ENCODE data around the gene CABP4. TPM values are rescaled to one million over a fixed set of nuclear protein-coding genes. Genes with fewer than 3 reads are reported as not detected.
"Not testable (repeated sequence)": the region's sequence is repeated elsewhere in the genome, so short reads cannot be mapped to it uniquely, and the experiment has no call there.

Gene CABP4
- total RNA-seq, 8 experiments from 2014 or later: 0.16 to 0.62 (median 0.20) TPM; not detected in 1

DNA sequence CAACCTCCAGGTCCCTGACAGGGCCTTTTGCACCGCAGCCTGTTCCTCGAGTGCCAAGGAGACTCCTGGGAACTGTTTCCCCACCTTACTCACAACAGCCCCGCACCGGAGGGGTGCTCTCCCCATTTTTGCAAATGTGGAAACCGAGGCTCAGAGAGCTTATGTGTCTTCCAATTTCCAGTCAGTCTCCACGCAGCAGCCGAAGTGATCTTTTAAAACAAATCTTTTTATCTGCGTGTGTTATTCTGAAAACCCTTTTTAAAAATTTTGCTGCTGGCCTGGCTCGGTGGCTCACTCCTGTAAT is 14.3 kb downstream of the CABP4 start:
- no peak for ATAC-seq (replicated peaks in 6 of 8)
- peak overlapping the region; percentile 86 to 88 for H3K27ac ChIP-seq
- peak overlapping the region; percentile 65 to 82 (median 77) for H3K4me3 ChIP-seq
- 0 to 100% (median 22%) methylated on average over 1 to 9 of the region's 9 CpGs; no CpG with 5 or more reads in 3 of the 10 experiments for WGBS, 10 experiments
- peaks cover 11 to 14% of the 10 kb centered on the region in 2 donors for H3K4me1 ChIP-seq (replicated peaks in 1 of 2)
- in situ Hi-C loops (cut with MboI; ENCODE audit: low pct_unique_long_range_greater_than_20kb in 2 of 9, low sequenced_read_pairs in 9 of 9, unreplicated experiment in 9 of 9): no loop called here

DNA sequence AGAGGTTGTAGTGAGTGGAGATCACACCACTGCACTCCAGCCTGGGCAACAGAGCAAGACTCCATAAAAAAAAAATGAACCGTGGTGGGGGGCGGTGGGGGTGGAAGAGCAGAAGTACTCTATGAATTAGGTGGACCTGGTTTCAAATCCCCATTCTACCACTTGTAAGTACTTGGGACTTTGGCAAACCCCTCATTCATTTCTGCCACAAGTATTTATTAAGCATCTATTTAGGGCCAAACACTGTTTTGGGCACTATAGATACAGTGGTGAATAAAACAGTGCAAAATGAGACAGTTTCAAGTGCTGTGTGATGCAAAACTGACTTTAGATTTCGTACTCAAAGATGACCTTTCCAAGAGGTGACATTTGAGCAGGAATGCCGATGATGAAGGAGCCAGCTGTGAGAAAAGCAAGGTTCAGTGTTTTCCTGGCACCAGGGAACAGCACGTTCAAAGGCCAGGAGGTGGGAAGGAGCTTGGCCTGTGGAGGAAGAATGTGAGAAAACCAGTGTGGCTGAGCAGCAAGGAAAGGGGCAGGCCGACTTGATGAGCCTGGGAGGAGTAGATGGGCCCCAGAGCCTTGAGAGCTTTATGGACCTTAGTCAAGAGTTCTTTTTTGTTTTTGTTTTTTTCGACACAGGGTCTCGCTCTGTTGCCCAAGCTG is 15.3 kb downstream of the CABP4 start:
- in situ Hi-C loops (cut with MboI; ENCODE audit: low pct_unique_long_range_greater_than_20kb in 2 of 9, low sequenced_read_pairs in 9 of 9, unreplicated experiment in 9 of 9): no loop called here
- Histone ChIP-seq H3K4me3 (no peak overlapping the region), H3K27ac (no peak overlapping the region), H3K4me1 (replicated peaks in 1 of 2) (peaks cover 11 to 12% of the 10 kb centered on the region in 2 donors)
- ATAC-seq (replicated peaks in 6 of 8): no peak
- 0 to 100% (median 78%) methylated on average over 1 to 6 of the region's 8 CpGs for WGBS, 10 experiments

DNA sequence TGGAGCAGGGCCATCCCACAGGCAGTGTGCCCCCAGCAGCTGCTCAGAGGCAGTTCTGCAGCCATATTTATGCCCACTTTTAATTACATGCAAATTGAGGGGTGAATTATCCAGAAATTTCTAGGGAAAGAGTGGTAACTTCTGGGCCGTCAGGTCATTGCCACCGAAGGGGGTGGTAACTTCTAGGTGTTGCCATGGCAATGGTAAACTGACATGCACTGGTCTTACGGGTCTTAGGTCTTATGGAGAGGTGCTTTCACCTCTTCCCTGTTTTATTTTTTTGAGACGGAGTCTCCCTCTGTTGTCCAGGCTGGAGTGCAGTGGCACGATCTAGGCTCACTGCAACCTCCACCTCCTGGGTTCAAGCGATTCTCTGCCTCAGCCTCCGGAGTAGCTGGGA is 17.7 kb downstream of the CABP4 start:
- WGBS, 10 experiments: 0 to 86% (median 49%) methylated on average over 1 to 2 of the region's 7 CpGs; no CpG with 5 or more reads in 4 of the 10 experiments
- no peak overlapping the region for H3K4me3 ChIP-seq
- in situ Hi-C loops (cut with MboI; ENCODE audit: low pct_unique_long_range_greater_than_20kb in 2 of 9, low sequenced_read_pairs in 9 of 9, unreplicated experiment in 9 of 9): no loop called here
- no peak for ATAC-seq (replicated peaks in 6 of 8)
- peaks cover 7 to 10% of the 10 kb centered on the region in 2 donors for H3K4me1 ChIP-seq (replicated peaks in 1 of 2)
- H3K27ac ChIP-seq: no peak overlapping the region

DNA sequence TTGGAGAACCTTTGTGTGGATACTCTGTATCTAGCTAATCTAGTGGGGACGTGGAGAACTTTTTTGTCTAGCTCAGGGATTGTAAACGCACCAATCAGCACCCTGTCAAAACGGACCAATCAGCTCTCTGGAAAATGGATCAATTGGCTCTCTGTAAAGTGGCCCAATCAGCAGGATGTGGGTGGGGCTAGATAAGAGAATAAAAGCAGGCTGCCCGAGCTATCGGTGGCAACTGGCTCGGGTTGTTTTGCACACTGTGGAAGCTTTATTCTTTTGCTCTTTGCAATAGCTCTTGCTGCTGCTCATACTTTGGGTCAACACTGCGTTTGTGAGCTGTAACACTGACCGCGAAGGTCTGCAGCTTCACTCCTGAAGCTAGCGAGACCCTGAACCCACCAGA is 21.5 kb downstream of the CABP4 start:
- 21 to 100% (median 85%) methylated on average over 2 to 9 of the region's 10 CpGs; no CpG with 5 or more reads in 2 of the 10 experiments for WGBS, 10 experiments
- ATAC-seq (replicated peaks in 6 of 8): not testable (repeated sequence)
- in situ Hi-C loops (cut with MboI; ENCODE audit: low pct_unique_long_range_greater_than_20kb in 2 of 9, low sequenced_read_pairs in 9 of 9, unreplicated experiment in 9 of 9): loop anchor here in 1 of 9 experiments (25.0 kb wide), 1 partner anchor 89 kb away; the partner anchor contains the start of gene RAD9A

DNA sequence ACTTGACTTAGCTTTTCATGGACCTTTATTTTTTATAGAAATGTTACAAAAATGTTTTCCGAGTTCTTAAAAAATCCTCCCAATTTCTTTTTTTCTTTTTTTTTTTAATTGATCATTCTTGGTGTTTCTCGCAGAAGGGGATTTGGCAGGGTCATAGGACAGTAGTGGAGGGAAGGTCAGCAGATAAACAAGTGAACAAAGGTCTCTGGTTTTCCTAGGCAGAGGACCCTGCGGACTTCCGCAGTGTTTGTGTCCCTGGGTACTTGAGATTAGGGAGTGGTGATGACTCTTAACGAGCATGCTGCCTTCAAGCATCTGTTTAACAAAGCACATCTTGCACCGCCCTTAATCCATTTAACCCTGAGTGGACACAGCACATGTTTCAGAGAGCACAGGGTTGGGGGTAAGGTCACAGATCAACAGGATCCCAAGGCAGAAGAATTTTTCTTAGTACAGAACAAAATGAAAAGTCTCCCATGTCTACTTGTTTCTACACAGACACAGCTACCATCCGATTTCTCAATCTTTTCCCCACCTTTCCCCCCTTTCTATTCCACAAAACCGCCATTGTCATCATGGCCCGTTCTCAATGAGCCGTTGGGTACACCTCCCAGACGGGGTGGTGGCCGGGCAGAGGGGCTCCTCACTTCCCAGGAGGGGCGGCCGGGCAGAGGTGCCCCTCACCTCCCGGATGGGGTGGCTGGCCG is 22.3 kb downstream of the CABP4 start:
- H3K4me3 ChIP-seq; H3K27ac ChIP-seq; H3K4me1 ChIP-seq (replicated peaks in 1 of 2); ATAC-seq (replicated peaks in 6 of 8): not testable (repeated sequence)
- 56 to 100% (median 90%) methylated on average over 1 to 5 of the region's 16 CpGs for WGBS, 10 experiments
- in situ Hi-C loops (cut with MboI; ENCODE audit: low pct_unique_long_range_greater_than_20kb in 2 of 9, low sequenced_read_pairs in 9 of 9, unreplicated experiment in 9 of 9): loop anchor here in 1 of 9 experiments (25.0 kb wide), 1 partner anchor 90 kb away; the partner anchor contains the start of gene RAD9A

More for the DNA sequence above, 21.5 kb downstream of the CABP4 start:
- H3K4me3 ChIP-seq; H3K27ac ChIP-seq; H3K4me1 ChIP-seq (replicated peaks in 1 of 2): not testable (repeated sequence)

DNA sequence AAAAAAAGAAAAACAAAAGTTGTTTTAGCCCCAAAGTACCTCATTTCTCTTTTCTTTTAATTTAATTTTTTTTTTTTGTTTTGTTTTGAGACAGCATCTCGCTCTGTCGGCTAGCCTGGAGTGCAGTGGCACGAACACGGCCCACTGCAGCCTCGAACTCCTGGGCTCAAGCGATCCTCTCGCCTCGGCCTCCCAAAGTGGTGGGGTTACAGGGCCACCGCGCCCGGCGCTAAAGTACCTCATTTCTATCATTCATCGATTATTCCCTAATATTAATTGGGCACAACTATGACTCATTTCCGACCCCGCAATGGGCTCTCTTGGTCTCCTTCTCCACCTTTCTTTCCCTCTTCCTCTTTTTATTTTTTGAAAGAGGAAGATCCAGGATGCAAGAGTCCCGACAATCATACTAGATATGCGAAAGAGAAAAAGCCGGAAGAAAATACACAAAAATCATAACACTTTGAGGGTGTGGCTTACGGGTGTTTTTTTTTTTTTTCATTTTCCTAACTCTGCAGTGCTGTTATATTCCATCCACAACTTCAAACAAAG is 27.2 kb downstream of the CABP4 start:
- H3K27ac ChIP-seq: no peak overlapping the region
- peaks cover 6 to 12% of the 10 kb centered on the region in 2 donors for H3K4me1 ChIP-seq (replicated peaks in 1 of 2)
- WGBS, 10 experiments: 11 to 75% (median 44%) methylated on average over 5 to 18 of the region's 19 CpGs
- H3K4me3 ChIP-seq: peak overlapping the region; percentile 44 to 65 (median 54)
- in situ Hi-C loops (cut with MboI; ENCODE audit: low pct_unique_long_range_greater_than_20kb in 2 of 9, low sequenced_read_pairs in 9 of 9, unreplicated experiment in 9 of 9): loop anchor here in 1 of 9 experiments (25.0 kb wide), 1 partner anchor 95 kb away; the partner anchor contains the start of gene RAD9A
- peak in 3 of 8 experiments; percentile 13 to 26 (median 19) for ATAC-seq (replicated peaks in 6 of 8)

DNA sequence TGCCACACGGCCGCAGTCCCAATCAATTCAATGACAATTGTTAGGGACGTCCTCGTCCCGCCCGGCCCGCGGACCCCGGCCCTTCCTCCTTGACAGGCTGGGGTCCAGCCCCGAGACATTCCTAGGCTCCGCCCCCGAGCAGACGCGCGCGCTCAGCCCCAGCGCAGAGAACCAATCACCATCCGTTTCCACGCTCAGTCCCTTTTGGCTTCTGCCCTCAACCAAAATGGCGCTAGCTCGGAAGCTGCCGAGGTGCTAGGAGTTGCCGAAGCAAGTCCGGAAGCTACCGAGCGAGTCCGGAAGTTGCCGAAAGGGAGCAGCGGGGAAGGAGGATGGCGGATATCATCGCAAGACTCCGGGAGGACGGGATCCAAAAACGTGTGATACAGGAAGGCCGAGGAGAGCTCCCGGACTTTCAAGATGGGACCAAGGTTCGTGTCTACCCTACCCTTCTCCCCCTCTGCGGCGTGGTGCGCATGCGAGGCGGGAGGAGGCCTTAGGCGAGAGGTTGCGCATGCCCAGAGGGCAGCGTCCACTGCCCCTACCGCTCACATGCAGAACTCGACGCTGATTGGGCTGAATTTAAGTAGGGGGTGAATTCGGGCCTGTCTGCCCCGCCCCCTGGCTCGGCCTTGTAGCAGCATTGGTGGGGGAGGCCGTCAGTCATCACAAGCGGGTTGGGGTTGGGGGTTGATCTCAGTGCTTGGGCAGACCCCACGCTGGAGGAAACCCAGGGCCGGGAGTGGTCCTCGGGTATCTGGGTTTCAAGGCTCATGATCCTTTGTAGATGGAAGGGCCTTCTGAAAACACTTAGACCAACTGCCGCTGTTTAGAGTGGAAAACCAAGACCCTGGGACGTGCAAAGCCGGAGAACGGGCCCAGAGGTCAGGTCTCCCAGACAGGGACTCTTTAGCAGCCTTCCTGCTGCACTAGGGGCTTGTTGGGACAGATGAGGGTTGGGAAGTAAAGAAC is 28.0 kb downstream of the CABP4 start, which contains the start of gene AIP:
Gene AIP (plus strand): TSS at position 200 of the 972 bp plus-strand sequence. CDS start 133 bp downstream, at position 333.
- ATAC-seq (replicated peaks in 6 of 8): peak; percentile 90 to 98 (median 92)
- 0 to 40% (median 8%) methylated on average over 1 to 15 of the region's 60 CpGs; no CpG with 5 or more reads in 2 of the 10 experiments for WGBS, 10 experiments
- peaks cover 6 to 12% of the 10 kb centered on the region in 2 donors for H3K4me1 ChIP-seq (replicated peaks in 1 of 2)
- in situ Hi-C loops (cut with MboI; ENCODE audit: low pct_unique_long_range_greater_than_20kb in 2 of 9, low sequenced_read_pairs in 9 of 9, unreplicated experiment in 9 of 9): loop anchor here in 1 of 9 experiments (25.0 kb wide), 1 partner anchor 96 kb away; the partner anchor contains the start of gene RAD9A
- peak within 1 kb of the TSS; percentile 44 to 65 (median 54) for H3K4me3 ChIP-seq
- peak within 1 kb of the TSS; percentile 94 for H3K27ac ChIP-seq

DNA sequence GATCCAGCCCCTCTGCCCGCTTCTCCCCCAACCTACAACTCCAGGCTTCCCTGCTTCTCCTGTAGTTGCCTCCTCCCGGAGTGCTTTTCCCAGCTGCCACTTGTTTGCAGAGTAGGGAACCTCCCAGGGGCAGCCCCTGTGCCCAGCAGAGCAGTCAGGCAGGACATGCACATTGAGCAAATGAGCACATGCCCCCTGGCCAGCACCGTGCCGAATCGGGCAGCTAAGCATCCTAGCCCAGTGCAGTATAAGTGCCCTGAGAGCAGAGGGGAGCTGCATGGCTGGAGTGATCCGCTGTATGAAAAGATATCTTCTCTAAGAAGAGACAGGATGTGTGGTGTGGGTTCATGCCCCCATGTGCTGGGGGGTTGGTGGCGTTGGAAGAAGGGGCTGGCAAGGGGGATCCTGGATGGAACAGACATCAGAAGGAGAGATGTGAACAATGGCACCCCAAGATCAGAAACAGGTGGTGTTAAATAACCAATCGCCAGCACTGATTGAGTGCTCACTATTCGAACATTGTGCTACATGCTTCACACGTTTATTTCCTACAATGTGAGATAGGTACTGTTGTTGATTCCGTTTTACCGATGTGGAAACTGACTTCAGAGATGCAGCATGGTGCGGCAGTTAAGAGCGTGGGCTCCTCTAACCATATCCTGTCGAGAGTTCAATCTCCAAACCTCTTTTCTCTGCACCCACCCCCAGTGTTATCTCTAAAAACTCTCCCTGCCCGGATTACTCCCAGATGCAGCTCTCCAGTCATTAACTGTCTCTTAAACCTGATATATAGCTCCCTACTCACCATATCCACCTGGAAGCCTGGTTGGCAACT is 28.9 kb downstream of the CABP4 start:
- Histone ChIP-seq H3K4me1 (replicated peaks in 1 of 2) (peaks cover 6 to 12% of the 10 kb centered on the region in 2 donors), H3K27ac (peak overlapping the region in 1 of 2 donors; percentile 94), H3K4me3 (peak overlapping the region; percentile 44 to 65 (median 54))
- no peak for ATAC-seq (replicated peaks in 6 of 8)
- WGBS, 10 experiments: 80 to 100% (median 92%) methylated on average over 1 to 9 of the region's 16 CpGs; no CpG with 5 or more reads in 4 of the 10 experiments
- in situ Hi-C loops (cut with MboI; ENCODE audit: low pct_unique_long_range_greater_than_20kb in 2 of 9, low sequenced_read_pairs in 9 of 9, unreplicated experiment in 9 of 9): loop anchor here in 1 of 9 experiments (25.0 kb wide), 1 partner anchor 97 kb away; the partner anchor contains the start of gene RAD9A

DNA sequence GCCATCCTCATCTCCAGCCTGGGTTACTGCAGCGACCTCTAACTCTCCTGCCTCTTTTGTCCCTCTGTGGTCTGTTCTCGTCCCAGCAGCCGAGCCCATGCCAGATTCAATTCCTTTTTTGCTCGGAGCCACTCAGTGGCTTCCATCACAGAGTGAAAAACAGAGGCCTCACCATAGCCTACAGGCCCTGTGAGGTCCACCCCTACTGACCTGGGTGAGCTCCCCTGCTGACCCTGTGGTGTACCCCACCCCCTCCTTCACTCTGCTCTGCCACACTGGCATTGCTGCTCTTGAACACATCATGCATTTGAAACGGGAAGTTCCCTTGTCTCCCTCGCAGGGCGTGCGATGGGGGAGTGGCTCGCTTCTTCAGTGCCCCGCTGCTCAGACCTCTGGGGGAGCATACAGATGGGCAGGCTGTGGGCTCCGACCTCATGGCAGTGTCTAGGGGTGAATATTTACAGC is 29.7 kb downstream of the CABP4 start:
- Histone ChIP-seq H3K4me1 (replicated peaks in 1 of 2) (peaks cover 6 to 12% of the 10 kb centered on the region in 2 donors), H3K27ac (no peak overlapping the region), H3K4me3 (no peak overlapping the region)
- 33 to 87% (median 68%) methylated on average over 1 to 9 of the region's 11 CpGs; no CpG with 5 or more reads in 2 of the 10 experiments for WGBS, 10 experiments
- ATAC-seq (replicated peaks in 6 of 8): no peak
- in situ Hi-C loops (cut with MboI; ENCODE audit: low pct_unique_long_range_greater_than_20kb in 2 of 9, low sequenced_read_pairs in 9 of 9, unreplicated experiment in 9 of 9): loop anchor here in 1 of 9 experiments (25.0 kb wide), 1 partner anchor 98 kb away; the partner anchor contains the start of gene RAD9A

DNA sequence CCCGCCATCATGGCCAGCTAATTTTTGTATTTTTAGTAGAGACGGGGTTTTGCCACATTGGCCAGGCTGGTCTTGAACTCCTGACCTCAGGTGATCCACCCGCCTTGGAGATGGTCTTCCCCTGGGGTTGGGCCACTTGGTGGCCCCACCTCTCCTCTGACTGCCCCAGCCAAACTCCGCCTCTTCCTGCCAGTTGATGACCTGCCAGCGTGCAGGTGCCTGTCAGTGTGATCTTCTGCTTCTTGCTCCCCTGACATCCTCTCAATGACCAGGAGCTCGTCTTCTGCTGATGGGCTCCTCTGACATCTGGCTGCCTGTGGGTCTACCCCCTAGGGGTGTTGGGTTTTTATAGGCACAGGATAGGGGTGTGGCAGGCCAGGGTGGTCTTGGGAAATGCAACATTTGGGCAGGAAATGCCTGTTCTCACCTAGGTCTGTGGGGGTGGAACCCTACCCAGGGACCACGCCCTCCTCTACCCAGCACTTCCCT is 30.8 kb downstream of the CABP4 start:
- ATAC-seq (replicated peaks in 6 of 8); H3K27ac ChIP-seq; H3K4me3 ChIP-seq: not testable (repeated sequence)
- peaks cover 6 to 12% of the 10 kb centered on the region in 2 donors for H3K4me1 ChIP-seq (replicated peaks in 1 of 2)
- in situ Hi-C loops (cut with MboI; ENCODE audit: low pct_unique_long_range_greater_than_20kb in 2 of 9, low sequenced_read_pairs in 9 of 9, unreplicated experiment in 9 of 9): loop anchor here in 1 of 9 experiments (25.0 kb wide), 1 partner anchor 99 kb away; the partner anchor contains the start of gene RAD9A
- 90 to 100% (median 100%) methylated on average over 1 to 4 of the region's 7 CpGs; no CpG with 5 or more reads in 7 of the 10 experiments for WGBS, 10 experiments
